ENCODE measurements around the gene PPP6R2.

PPP6R2 gene

GRCh38 chr22:50437511-50438304 lies 94.6 kb downstream of the PPP6R2 start:
- H3K27ac ChIP-seq (ENCODE audit: low read depth, low read length): no peak overlapping the region
- H3K4me2 ChIP-seq (ENCODE audit: low read length): no peak overlapping the region
- H3K9me2 ChIP-seq (replicated peaks; ENCODE audit: control insufficient read depth, low read length): no peaks in the 10 kb centered on the region
- no peaks in the 10 kb centered on the region for H3K79me2 ChIP-seq (ENCODE audit: control insufficient read depth, low read length)
- no peak for TF ChIP-seq EZH2phosphoT487 (IDR thresholded peaks at IDR 0.05; ENCODE audit: borderline replicate concordance, low read length)
- no peak for TF ChIP-seq CTCF (IDR thresholded peaks at IDR 0.05; ENCODE audit: low read depth, low read length, poor library complexity, severe bottlenecking)
- no peaks in the 10 kb centered on the region for H4K20me1 ChIP-seq (ENCODE audit: control insufficient read depth, insufficient read depth, low read depth, low read length)
- peaks cover 60% of the 10 kb centered on the region for H3K36me3 ChIP-seq (ENCODE audit: control insufficient read depth, low read length)
- no peak overlapping the region for H3K4me3 ChIP-seq (ENCODE audit: low read length)
- no peaks in the 10 kb centered on the region for H3K27me3 ChIP-seq (ENCODE audit: control insufficient read depth, low read length)
- no peaks in the 10 kb centered on the region for H3F3A ChIP-seq (ENCODE audit: control insufficient read depth, insufficient read depth)
- no peaks in the 10 kb centered on the region for H3K9me3 ChIP-seq (ENCODE audit: control insufficient read depth, insufficient read depth, low read length)
- no peaks in the 10 kb centered on the region for H3K4me1 ChIP-seq (ENCODE audit: control insufficient read depth, low read length)

GRCh38 chr22:50438305-50439275 lies 95.5 kb downstream of the PPP6R2 start:
- Histone ChIP-seq H3K4me2 (ENCODE audit: low read length) (no peak overlapping the region), H3K36me3 (ENCODE audit: control insufficient read depth, low read length) (peaks cover 66% of the 10 kb centered on the region), H3K4me3 (ENCODE audit: low read length) (no peak overlapping the region), H3K79me2 (ENCODE audit: control insufficient read depth, low read length) (no peaks in the 10 kb centered on the region), H4K20me1 (ENCODE audit: control insufficient read depth, insufficient read depth, low read depth, low read length) (no peaks in the 10 kb centered on the region), H3K4me1 (ENCODE audit: control insufficient read depth, low read length) (no peaks in the 10 kb centered on the region), H3K27me3 (ENCODE audit: control insufficient read depth, low read length) (no peaks in the 10 kb centered on the region), H3K27ac (ENCODE audit: low read depth, low read length) (no peak overlapping the region), H3K9me3 (ENCODE audit: control insufficient read depth, insufficient read depth, low read length) (no peaks in the 10 kb centered on the region), H3F3A (ENCODE audit: control insufficient read depth, insufficient read depth) (no peaks in the 10 kb centered on the region), H3K9me2 (replicated peaks; ENCODE audit: control insufficient read depth, low read length) (no peaks in the 10 kb centered on the region)
- TF ChIP-seq EZH2phosphoT487 (IDR thresholded peaks at IDR 0.05; ENCODE audit: borderline replicate concordance, low read length) (no peak), CTCF (IDR thresholded peaks at IDR 0.05; ENCODE audit: low read depth, low read length, poor library complexity, severe bottlenecking) (no peak)

GRCh38 chr22:50439314-50439870 lies 96.3 kb downstream of the PPP6R2 start:
- Histone ChIP-seq H3K9me3 (ENCODE audit: control insufficient read depth, insufficient read depth, low read length) (no peaks in the 10 kb centered on the region), H3K4me1 (ENCODE audit: control insufficient read depth, low read length) (no peaks in the 10 kb centered on the region), H3K79me2 (ENCODE audit: control insufficient read depth, low read length) (no peaks in the 10 kb centered on the region), H3K4me3 (ENCODE audit: low read length) (no peak overlapping the region), H3K27me3 (ENCODE audit: control insufficient read depth, low read length) (no peaks in the 10 kb centered on the region), H3F3A (ENCODE audit: control insufficient read depth, insufficient read depth) (peaks cover 6% of the 10 kb centered on the region), H3K27ac (ENCODE audit: low read depth, low read length) (no peak overlapping the region), H3K4me2 (ENCODE audit: low read length) (no peak overlapping the region), H3K9me2 (replicated peaks; ENCODE audit: control insufficient read depth, low read length) (no peaks in the 10 kb centered on the region), H3K36me3 (ENCODE audit: control insufficient read depth, low read length) (peaks cover 70% of the 10 kb centered on the region), H4K20me1 (ENCODE audit: control insufficient read depth, insufficient read depth, low read depth, low read length) (no peaks in the 10 kb centered on the region)
- no peak for TF ChIP-seq EZH2phosphoT487 (IDR thresholded peaks at IDR 0.05; ENCODE audit: borderline replicate concordance, low read length)
- TF ChIP-seq CTCF (IDR thresholded peaks at IDR 0.05; ENCODE audit: low read depth, low read length, poor library complexity, severe bottlenecking): no peak

All from DOHH2 (cell line).